GM10266 (cell line): Measurements from ENCODE around the gene UBR3.

Source experiments
- DNase-seq: peaks from one replicate; pipeline ENCODE4 v3.0.0; 2012; ENCODE audit errors: extremely low spot score
- TF ChIP-seq, protein P1 (sequence below): IDR thresholded peaks from 2 replicates; pipeline ENCODE4 v1.5.1; 2012; ENCODE audit warnings: mild to moderate bottlenecking, low read depth; ENCODE audit not compliant: control insufficient read depth, insufficient read depth; ENCODE audit errors: missing control alignments

UBR3 gene

GRCh38 chr2:170076189-170076588 lies 248.9 kb downstream of the UBR3 start:
- TF ChIP-seq, protein P1, sequence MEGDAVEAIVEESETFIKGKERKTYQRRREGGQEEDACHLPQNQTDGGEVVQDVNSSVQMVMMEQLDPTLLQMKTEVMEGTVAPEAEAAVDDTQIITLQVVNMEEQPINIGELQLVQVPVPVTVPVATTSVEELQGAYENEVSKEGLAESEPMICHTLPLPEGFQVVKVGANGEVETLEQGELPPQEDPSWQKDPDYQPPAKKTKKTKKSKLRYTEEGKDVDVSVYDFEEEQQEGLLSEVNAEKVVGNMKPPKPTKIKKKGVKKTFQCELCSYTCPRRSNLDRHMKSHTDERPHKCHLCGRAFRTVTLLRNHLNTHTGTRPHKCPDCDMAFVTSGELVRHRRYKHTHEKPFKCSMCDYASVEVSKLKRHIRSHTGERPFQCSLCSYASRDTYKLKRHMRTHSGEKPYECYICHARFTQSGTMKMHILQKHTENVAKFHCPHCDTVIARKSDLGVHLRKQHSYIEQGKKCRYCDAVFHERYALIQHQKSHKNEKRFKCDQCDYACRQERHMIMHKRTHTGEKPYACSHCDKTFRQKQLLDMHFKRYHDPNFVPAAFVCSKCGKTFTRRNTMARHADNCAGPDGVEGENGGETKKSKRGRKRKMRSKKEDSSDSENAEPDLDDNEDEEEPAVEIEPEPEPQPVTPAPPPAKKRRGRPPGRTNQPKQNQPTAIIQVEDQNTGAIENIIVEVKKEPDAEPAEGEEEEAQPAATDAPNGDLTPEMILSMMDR, result no peak
- DNase-seq, result no peak

DNA sequence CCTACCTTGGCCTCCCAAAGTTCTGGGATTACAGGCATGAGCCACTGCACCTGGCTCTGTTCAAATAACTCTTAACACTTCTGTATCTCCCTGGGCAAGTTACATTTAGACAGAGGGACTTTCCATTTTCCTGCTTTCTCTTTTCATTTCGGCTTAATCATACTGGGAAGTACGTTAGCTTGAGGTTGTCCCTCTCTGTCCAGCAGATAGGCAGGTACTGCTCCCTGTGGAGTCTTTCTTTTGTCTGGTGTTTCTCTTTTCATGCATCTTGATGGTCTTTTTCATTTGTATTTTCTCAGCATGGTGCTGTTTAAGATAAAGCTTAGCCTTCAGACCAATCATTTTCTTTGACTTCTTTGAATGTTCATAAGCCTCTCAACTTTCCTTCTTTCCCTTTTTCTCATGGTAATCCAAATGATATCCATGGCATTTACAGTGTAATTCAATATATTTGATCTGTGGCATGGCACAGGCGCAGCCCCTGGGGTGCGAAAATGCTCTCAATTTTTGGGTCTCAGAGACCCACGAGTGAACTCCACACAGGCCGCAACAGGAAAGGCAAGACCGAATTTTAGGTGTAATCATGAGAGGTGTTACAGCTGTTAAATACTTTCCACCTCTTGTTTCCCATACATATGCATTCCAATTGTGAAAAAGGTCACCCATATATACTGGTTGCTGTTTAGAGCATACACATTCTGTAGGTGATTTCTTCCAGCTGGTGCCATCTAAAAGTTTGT lies 250.7 kb downstream of the UBR3 start:
- TF ChIP-seq, protein P1, result no peak
- no peak for DNase-seq

- TF ChIP-seq, protein P1, result no peak
- no peak for DNase-seq
These were observed 257.7 kb downstream of the UBR3 start for GRCh38 chr2:170084820-170085491.

- TF ChIP-seq, protein P1, result no peak
- no peak for DNase-seq
These were observed 258.9 kb downstream of the UBR3 start for GRCh38 chr2:170086117-170086688.

- TF ChIP-seq, protein P1, result no peak
- DNase-seq, result no peak
These were observed 259.6 kb downstream of the UBR3 start for GRCh38 chr2:170086751-170087412.

- TF ChIP-seq, protein P1, result no peak
These were observed 260.1 kb downstream of the UBR3 start for GRCh38 chr2:170087413-170087793.

More at GRCh38 chr2:170087413-170087793, 260.1 kb downstream of the UBR3 start:
- no peak for DNase-seq
